Peyer's patch (tissue), 4 donors: ENCODE measurements around the gene NT5C3A. TPM values are rescaled to one million over a fixed set of nuclear protein-coding genes. Genes with fewer than 3 reads are reported as not detected.

ENCODE experiments used
- DNase-seq, 3 donors: peaks; one replicate each; pipeline ENCODE4 v3.0.0-alpha.2; 2017 to 2019
- H3K27ac ChIP-seq, 4 donors: fragments of 200-600 bp; sonication (generic); one replicate each; pipeline ENCODE4 v1.5.1; 2016 to 2019
- H3K27me3 ChIP-seq, 2 donors: fragments of 200-600 bp; sonication (generic); one replicate each; pipeline ENCODE4 v1.5.1; 2019
- H3K36me3 ChIP-seq, 3 donors: fragments of 200-600 bp; sonication (generic); one replicate each; pipeline ENCODE4 v1.5.1; 2016 to 2019
- H3K4me1 ChIP-seq, 4 donors: fragments of 200-600 bp; sonication (generic); one replicate each; pipeline ENCODE4 v1.5.1; 2016 to 2019
- H3K4me3 ChIP-seq, 4 donors: fragments of 200-600 bp; sonication (generic); 1 replicate in 3 of 4; 2 replicates in 1 of 4; pipeline ENCODE4 v1.5.1; 2016 to 2019; ENCODE audit warnings: mild to moderate bottlenecking in 1 of 4
- H3K9me3 ChIP-seq, 4 donors: fragments of 200-600 bp; sonication (generic); one replicate each; pipeline ENCODE4 v1.5.1; 2016 to 2019; ENCODE audit warnings: mild to moderate bottlenecking in 1 of 4
- CTCF ChIP-seq, 6 experiments: fragments of 450-650 bp in 4 of 6; fragments of 200-600 bp in 2 of 6; sonication (generic) in 1 of 6; IDR thresholded peaks; one replicate each; pipeline ENCODE4 v1.5.1; 2017 to 2019; ENCODE audit warnings: antibody characterized with exemption in 6 of 6, mild to moderate bottlenecking in 3 of 6, moderate library complexity in 1 of 6
- POLR2A ChIP-seq, 2 donors: fragments of 450-650 bp; IDR thresholded peaks; one replicate each; pipeline ENCODE4 v1.5.1; 2017; ENCODE audit warnings: antibody characterized with exemption in 2 of 2, mild to moderate bottlenecking in 2 of 2, moderate library complexity in 2 of 2
- total RNA-seq, 4 donors: library from RNA; depleted of rRNA; stranded (reverse); fragments of >200 nt; gene quantifications; one replicate each; pipeline ENCODE4 v1.1.0, GENCODE V29; 2016

The NT5C3A gene
- total RNA-seq, 4 donors from 2014 or later: 25.3 to 316 (median 79.8) TPM

- Histone ChIP-seq H3K36me3 (no peaks in the 10 kb centered on the region), H3K27me3 (no peaks in the 10 kb centered on the region), H3K9me3 (peaks cover 0 to 8% (median 4%) of the 10 kb centered on the region in 4 donors), H3K4me1 (no peaks in the 10 kb centered on the region), H3K4me3 (no peak overlapping the region), H3K27ac (no peak overlapping the region)
- no peak for DNase-seq
- TF ChIP-seq POLR2A (IDR thresholded peaks at IDR 0.05) (no peak), CTCF (IDR thresholded peaks at IDR 0.05) (no peak)
Observed at GRCh38 chr7:33072471-33072870, 9.9 kb upstream of the NT5C3A start.

GRCh38 chr7:33070831-33071230 lies 8.3 kb upstream of the NT5C3A start:
- H3K27ac ChIP-seq: no peak overlapping the region
- no peaks in the 10 kb centered on the region for H3K4me1 ChIP-seq
- DNase-seq: no peak
- no peak for TF ChIP-seq CTCF (IDR thresholded peaks at IDR 0.05)
- TF ChIP-seq POLR2A (IDR thresholded peaks at IDR 0.05): no peak
- H3K9me3 ChIP-seq: peaks cover 0 to 11% (median 4%) of the 10 kb centered on the region in 4 donors
- no peaks in the 10 kb centered on the region for H3K27me3 ChIP-seq
- H3K36me3 ChIP-seq: no peaks in the 10 kb centered on the region
- H3K4me3 ChIP-seq: no peak overlapping the region

- TF ChIP-seq POLR2A (IDR thresholded peaks at IDR 0.05) (no peak), CTCF (IDR thresholded peaks at IDR 0.05) (no peak)
- no peak for DNase-seq
- H3K4me1 ChIP-seq: no peaks in the 10 kb centered on the region
- H3K27me3 ChIP-seq: no peaks in the 10 kb centered on the region
- no peak overlapping the region for H3K27ac ChIP-seq
- no peaks in the 10 kb centered on the region for H3K36me3 ChIP-seq
- no peak overlapping the region for H3K4me3 ChIP-seq
- H3K9me3 ChIP-seq: peaks cover 0 to 11% (median 4%) of the 10 kb centered on the region in 4 donors
Observed at GRCh38 chr7:33070277-33070676, 7.7 kb upstream of the NT5C3A start.

GRCh38 chr7:33067921-33068320 lies 5.3 kb upstream of the NT5C3A start:
- Histone ChIP-seq H3K4me1 (no peaks in the 10 kb centered on the region), H3K36me3 (no peaks in the 10 kb centered on the region), H3K27me3 (no peaks in the 10 kb centered on the region), H3K4me3 (no peak overlapping the region), H3K27ac (no peak overlapping the region), H3K9me3 (peaks cover 0 to 11% (median 4%) of the 10 kb centered on the region in 4 donors)
- no peak for TF ChIP-seq POLR2A (IDR thresholded peaks at IDR 0.05)
- TF ChIP-seq CTCF (IDR thresholded peaks at IDR 0.05): no peak
- DNase-seq: no peak

- Histone ChIP-seq H3K4me3 (no peak overlapping the region), H3K27me3 (no peaks in the 10 kb centered on the region), H3K4me1 (no peaks in the 10 kb centered on the region), H3K9me3 (peaks cover 0 to 11% (median 4%) of the 10 kb centered on the region in 4 donors), H3K27ac (no peak overlapping the region), H3K36me3 (no peaks in the 10 kb centered on the region)
- no peak for DNase-seq
- no peak for TF ChIP-seq CTCF (IDR thresholded peaks at IDR 0.05)
- no peak for TF ChIP-seq POLR2A (IDR thresholded peaks at IDR 0.05)
Observed at GRCh38 chr7:33066771-33067170, 4.2 kb upstream of the NT5C3A start.

- Histone ChIP-seq H3K9me3 (peaks cover 0 to 11% (median 4%) of the 10 kb centered on the region in 4 donors), H3K36me3 (no peaks in the 10 kb centered on the region), H3K4me1 (peaks cover 0 to 6% (median 4%) of the 10 kb centered on the region in 4 donors), H3K27ac (no peak overlapping the region), H3K4me3 (no peak overlapping the region), H3K27me3 (no peaks in the 10 kb centered on the region)
- TF ChIP-seq POLR2A (IDR thresholded peaks at IDR 0.05): no peak
- no peak for TF ChIP-seq CTCF (IDR thresholded peaks at IDR 0.05)
- no peak for DNase-seq
Observed at GRCh38 chr7:33065981-33066380, 3.4 kb upstream of the NT5C3A start.
